Brain pericyte (primary cell): ENCODE results near the gene AHCYL2.
"Not testable (repeated sequence)": the region's sequence is repeated elsewhere in the genome, so short reads cannot be mapped to it uniquely, and the experiment has no call there.

Experiments used
- DNase-seq: peaks from one replicate; pipeline ENCODE4 v3.0.0-alpha.2; 2012; ENCODE audit warnings: low read depth, low spot score

AHCYL2 gene

DNA sequence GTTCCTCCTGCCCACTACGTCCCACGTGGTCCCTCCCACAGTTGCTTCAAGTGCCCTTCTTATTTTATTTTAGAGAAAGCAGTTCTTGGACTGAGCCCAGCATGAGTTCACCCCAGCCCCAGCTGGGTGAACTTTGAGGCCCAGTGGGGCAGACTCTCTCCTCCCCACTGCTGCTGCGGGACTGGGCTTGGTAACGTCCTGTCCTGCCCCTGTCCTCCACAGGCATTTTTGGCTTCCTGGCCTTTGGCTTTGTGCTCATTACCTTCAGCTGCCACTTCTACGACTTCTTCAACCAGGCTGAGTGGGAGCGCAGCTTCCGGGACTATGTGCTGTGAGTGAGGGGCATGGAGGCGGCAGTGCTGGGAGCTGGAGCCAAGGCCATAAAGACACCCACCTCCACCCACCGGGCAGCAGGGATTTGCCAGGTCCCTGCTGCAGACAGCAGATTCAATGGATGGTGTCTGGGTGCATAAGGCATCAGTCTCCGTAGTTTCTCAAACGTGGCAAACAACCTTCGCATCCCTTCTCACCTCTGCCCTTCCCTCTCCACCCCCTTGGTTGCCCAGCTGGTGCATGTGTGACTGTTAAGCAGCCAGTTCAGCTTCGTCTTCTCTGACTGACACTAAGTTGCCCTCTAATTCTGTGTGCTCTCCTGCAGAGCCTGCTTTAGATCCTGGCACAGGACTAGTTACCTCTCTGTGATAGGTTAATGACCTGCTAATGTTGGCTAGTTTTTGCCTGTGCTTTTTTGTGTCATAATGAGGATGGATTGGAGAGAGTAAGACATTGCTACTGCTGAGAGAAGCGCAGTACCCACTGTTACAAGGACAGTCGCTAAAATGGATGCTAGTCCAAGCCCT is 15.5 kb upstream of the AHCYL2 start:
- DNase-seq: no peak

DNA sequence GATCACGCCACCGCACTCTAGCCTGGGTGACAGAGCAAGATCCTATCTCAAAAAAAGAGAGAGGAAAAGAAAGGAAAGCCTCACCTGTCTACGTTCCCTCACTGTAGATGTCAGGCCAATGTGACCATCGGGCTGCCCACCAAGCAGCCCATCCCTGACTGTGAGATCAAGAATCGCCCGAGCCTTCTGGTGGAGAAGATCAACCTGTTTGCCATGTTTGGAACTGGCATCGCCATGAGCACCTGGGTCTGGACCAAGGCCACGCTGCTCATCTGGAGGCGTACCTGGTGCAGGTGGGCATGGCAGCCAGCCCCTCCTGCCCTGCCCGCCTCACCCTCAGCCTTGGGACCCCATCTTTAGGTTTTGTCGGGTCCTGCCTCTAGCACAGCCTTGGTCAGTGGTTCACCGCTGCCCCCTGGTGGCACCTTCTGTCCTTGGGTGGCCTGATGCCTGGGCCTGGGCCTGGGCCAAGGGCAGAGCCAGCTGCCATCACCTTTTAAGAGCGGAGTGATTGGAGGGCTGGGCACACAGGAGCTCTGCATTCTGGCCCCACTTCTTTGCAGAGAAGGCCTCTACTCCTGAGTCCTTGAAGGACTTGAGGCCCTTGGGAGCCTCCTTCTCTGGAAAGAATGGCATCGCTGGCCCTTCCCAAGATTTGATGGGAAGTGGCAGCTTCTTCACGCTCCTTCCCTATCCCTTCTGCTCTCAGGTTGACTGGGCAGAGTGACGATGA is 14.4 kb upstream of the AHCYL2 start:
- no peak for DNase-seq

DNA sequence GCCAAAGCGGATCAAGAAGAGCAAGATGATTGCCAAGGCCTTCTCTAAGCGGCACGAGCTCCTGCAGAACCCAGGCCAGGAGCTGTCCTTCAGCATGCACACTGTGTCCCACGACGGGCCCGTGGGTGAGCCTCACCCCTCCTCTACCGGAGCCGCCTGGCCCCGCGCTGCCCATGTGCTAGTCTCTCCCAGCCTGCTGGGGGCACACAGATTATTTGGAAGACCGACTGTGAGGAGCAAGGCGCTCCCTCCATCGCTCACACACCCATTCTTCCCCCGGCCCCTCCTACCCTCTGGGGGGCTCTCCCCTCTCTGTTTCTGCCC is 13.9 kb upstream of the AHCYL2 start:
- no peak for DNase-seq

DNA sequence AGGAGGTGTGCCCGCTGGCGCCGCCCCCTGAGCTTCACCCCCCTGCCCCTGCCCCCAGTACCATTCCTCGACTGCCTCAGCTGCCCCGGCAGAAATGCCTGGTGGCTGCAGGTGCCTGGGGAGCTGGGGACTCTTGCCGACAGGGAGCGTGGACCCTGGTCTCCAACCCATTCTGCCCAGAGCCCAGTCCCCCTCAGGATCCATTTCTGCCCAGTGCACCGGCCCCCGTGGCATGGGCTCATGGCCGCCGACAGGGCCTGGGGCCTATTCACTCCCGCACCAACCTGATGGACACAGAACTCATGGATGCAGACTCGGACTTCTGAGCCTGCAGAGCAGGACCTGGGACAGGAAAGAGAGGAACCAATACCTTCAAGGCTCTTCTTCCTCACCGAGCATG is 12.7 kb upstream of the AHCYL2 start:
- no peak for DNase-seq

DNA sequence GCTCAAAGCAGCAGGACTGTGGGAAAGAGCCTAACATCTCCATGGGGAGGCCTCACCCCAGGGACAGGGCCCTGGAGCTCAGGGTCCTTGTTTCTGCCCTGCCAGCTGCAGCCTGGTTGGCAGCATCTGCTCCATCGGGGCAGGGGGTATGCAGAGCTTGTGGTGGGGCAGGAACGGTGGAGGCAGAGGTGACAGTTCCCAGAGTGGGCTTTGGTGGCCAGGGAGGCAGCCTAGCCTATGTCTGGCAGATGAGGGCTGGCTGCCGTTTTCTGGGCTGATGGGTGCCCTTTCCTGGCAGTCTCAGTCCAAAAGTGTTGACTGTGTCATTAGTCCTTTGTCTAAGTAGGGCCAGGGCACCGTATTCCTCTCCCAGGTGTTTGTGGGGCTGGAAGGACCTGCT is 12.2 kb upstream of the AHCYL2 start:
- no peak for DNase-seq

DNA sequence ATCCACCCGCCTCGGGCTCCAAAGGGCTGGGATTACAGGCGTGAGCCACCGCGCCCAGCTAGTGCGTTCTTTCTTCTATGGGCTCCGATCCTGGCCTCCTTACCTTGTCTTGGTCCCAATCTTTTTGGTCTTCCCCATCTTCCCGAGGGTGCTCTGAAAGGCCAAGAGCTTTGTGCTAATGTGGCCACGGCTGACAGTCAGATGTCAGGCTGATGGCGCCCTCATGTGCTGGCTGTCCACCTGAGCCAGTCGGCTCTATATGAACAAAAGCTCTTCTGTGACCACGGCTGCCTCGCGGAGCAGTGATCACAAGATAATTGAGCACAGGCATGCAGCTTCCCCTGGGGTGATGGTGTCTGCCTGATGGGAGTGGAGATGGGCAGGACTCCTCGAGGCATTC is 11.0 kb upstream of the AHCYL2 start:
- DNase-seq: no peak

DNA sequence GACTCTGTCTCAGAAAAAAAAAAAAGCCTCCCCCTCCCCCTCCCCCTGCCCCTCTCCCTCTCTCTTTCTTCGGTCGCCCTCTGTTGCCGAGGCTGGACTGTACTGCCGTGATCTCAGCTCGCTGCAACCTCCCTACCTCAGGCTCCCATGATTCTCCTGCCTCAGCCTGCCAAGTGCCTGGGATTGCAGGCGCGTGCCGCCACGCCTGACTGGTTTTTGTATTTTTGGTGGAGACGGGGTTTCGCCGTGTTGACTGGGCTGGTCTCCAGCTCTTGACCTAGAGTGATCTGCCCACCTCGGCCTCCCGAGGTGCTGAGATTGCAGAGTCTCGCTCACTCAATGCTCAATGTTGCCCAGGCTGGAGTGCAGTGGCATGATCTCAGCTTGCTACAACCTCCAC is 9.1 kb upstream of the AHCYL2 start:
- DNase-seq: not testable (repeated sequence)

DNA sequence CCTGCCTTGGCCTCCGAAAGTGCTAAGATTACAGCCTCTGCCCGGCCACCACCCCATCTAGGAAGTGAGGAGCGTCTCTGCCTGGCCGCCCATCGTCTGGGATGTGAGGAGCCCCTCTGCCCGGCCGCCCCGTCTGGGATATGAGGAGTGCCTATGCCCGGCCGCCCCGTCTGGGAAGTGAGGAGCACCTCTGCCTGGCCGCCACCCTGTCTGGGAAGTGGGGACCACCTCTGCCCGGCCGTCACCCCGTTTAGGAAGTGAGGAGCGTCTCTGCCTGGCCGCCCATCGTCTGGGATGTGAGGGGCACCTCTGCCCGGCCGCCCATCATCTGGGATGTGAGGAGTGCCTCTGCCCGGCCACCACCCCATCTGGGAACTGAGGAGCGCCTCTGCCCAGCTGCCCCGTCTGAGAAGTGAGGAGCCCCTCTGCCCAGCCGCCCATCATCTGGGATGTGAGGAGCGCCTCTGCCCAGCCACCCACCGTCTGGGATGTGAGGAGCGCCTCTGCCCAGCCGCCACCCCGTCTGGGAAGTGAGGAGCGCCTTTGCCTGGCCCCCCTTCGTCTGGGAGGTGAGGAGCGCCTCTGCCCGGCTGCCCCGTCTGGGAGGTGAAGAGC is 8.6 kb upstream of the AHCYL2 start:
- not testable (repeated sequence) for DNase-seq

DNA sequence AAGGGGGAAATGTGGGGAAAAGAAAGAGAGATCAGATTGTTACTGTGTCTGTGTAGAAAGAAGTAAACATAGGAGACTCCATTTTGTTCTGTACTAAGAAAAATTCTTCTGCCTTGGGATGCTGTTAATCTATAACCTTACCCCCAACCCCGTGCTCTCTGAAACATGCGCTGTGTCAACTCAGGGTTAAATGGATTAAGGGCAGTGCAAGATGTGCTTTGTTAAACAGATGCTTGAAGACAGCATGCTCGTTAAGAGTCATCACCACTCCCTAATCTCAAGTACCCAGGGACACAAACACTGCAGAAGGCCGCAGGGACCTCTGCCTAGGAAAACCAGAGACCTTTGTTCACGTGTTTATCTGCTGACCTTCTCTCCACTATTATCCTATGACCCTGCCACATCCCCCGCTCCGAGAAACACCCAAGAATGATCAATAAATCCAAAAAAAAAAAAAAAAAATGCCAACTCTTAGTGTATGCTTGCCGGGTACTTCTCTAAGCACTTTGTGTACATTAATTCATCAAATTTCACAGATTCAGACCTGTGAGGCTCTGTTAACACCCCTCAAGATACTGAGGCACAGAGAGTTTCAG is 7.9 kb upstream of the AHCYL2 start:
- DNase-seq: not testable (repeated sequence)

DNA sequence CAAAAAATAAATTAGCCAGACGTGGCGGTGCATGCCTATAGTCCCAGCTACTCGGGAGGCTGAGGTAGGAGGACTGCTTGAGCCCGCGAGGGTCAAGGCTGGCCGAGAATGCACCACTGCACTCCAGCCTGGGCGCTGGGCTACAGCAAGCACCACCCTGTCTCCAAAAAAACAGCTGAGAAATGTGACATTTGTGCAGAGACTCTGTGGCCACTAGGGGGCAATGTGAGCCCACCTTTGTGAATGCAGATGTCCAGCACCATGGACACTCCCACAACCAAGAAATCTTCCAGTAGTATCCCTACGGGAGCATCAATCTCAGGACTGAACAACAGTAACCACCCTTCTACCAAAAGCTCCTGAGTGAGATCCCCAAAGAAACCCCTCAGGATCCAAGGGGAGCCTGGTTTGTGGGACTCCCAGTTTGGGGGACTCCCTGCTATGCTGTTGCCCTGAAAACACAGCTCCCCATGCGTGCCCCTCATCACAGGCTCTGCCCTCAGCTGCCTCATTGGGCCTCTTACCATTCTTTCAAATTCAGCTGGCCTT is 6.2 kb upstream of the AHCYL2 start:
- no peak for DNase-seq

DNA sequence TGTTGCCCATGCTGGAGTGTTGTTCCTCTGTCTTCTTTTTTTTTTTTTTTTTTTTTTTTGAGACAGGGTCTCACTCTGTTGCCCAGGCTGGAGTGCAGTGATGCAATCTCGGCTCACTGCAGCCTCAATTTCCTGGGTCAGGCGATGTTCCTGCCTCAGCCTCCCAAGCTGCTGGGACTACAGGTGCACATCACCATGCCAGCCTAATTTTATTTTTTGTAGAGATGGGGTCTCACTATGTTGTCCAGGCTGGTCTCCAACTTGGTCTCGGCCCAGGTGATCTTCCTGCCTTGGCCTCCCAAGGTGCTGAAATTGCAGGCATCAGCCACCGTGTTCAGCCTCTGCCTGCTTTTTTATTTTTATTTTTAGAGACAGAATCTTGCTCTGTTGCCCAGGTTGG is 5.7 kb upstream of the AHCYL2 start:
- not testable (repeated sequence) for DNase-seq

DNA sequence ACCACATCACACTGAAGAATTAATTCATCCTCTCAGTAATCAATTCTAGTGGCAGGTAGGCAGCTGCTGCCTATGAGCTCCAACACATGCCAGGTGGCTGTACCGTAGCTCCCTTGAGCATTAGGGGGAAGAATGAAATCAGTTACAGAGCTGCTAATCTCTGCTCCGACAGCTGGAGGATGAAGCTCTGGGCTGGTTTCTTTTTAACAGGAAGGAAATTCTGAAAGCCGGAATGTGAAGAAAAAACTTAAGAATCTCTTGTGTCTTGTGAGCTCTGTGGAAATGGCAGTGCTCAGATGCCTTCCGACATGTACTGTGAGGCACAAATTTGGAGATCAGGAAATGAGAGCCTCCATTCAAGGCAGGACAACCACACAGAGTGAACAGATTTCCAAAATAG is 2.8 kb upstream of the AHCYL2 start:
- DNase-seq: no peak

DNA sequence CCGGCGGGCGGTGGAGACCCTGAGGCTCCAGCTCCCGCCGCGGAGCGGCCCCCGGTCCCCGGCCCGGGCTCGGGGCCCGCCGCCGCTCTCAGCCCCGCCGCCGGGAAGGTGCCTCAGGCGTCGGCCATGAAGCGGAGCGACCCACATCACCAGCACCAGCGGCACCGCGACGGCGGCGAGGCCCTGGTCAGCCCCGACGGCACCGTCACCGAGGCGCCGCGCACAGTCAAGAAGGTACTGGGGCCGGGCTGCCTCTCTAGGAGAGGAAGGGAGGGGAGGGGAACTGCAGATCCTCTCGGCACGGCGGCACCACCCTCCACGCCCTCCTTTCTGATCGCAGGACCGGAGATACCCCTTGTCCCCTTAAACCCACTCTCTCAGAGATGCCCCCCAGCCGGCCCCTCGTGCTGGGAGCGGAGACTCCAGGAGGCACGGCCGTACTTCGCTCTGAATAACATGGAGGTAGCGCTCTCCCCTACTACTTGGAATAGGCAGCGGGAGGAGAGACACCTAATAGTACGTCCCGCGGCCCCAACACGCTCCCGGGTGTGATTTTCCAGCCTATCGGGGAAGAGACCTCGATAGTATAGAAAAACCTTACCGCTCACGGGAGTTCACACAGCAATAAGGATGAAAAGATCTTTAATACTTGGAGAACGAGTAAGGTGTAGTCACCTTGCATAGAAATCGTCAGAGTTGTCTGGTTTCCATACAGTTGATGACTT is 538 bp downstream of the AHCYL2 start:
- no peak for DNase-seq

DNA sequence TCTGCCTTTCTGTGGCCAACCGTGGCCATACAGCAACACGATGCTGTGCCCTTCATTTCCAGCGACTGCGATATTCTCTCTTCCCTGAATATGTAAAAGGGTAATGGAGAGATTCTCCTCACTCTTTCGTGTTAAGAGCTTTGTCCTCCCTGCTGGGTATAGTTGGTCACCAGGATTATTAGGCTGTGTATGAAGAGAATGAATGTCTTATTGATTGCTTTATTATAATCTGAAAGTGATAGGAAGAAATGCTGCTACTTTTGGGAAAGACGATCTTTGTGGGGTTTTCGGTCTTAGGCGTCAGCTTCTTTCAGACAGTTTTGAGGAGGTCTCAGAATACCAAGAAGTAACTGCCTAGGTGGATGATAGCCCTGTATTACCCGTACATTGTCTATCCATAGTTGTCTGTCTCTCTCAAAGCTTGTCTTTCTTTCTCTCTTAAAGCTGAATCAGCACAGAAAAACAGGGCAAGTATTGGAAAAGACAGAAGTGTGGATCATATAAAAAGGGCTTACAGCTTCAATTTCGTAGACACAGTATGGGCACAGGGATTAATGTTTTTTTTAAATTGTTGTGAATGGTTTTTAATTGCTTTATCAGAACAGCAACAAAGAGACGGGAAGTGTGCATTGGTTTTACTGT is 1.2 kb downstream of the AHCYL2 start:
- no peak for DNase-seq

DNA sequence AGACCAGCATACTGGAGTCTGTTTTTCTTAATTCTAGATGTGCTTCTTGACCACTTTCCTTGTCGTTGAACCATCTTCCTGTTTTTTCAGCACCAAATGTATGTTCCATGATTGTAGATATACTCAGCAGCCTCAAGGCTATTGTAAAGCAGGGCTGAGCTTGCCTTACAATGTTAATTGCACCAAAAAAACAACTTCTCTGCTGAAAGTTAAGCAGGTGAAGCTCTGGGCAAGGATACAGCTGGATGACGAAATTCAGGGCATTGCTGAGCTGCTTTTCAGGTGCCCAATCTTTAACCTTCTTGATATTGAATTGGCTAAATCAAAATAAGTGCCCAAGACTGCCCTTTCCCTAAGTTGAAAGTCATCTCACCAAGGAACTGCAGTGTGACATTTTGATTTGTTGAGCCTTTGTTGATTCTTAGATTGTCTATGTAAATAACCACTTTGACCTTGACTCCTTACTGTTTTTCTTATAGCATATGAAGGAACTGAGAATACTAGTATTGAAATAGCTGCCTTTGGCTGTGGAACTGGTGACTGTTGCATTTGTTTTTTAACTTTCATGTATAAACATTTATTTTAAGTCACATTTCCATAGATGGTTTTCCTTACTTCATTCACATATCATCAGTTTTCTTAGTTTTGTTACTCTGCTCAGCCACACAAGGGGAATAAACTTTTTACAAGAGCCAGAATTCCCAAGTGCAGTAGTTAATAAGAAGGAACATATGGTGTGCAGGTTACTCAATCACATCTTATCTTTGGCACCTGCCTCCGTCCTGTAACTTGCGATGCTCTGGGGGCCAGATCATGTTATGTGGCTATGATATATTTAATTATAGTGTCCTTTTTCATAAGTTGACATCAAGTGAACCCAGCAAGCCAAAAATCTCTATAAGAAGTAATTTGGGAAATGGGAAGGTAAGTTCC is 3.1 kb downstream of the AHCYL2 start:
- DNase-seq: no peak

DNA sequence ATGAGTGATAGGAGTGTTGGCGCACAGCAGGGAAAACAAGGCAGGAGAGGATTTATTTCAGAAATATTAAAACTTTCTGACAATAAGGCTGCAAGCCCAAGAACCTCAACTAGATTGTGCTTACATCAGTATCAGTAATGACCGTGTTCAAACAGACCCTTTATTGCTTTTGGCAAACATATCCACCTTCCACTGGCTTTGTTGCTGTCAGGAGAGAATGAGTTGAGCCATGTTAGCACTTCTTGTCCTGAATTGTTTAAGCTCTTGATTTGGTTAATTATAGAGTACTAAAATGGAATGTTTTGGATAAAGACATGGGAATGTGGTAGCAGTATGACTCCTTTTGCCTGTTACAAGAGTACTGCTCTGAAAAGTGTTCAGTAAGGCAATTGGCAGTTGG is 3.8 kb downstream of the AHCYL2 start:
- no peak for DNase-seq

DNA sequence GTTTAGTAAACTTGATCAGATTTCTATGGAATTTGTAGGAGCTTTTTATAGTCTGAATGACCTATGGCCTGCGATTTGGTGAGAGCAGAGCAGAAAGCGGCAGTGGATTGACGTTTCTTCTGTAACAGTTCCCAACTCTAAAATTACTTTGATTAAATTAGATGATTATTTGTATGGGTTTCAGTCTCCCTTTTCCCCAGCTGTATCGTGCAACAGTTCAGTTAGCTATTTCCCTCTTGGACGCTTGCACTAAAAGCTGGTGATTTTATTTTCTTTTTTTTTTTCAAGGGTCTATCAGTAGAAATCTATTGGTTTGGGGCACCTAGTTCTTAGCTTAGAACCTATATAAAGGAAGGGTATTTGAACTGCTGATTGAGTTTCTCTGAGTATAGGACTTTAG is 6.8 kb downstream of the AHCYL2 start:
- no peak for DNase-seq

DNA sequence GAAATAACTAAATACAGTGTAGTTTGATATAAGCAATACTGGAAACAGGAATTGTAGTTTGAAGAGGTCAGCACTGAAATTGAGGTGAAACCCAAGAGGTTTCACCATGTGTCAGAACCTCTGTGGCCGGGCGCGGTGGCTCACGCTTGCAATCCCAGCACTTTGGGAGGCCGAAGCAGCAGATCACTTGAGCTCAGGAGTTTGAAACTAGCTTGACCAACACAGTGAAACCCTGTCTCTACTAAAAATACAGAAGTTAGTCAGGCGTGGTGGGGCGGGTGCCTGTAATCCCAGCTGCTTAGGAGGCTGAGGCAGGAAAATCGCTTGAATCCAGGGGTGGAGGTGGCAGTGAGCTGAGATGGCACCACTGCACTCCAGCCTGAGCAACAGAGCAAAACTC is 13.7 kb downstream of the AHCYL2 start:
- no peak for DNase-seq

DNA sequence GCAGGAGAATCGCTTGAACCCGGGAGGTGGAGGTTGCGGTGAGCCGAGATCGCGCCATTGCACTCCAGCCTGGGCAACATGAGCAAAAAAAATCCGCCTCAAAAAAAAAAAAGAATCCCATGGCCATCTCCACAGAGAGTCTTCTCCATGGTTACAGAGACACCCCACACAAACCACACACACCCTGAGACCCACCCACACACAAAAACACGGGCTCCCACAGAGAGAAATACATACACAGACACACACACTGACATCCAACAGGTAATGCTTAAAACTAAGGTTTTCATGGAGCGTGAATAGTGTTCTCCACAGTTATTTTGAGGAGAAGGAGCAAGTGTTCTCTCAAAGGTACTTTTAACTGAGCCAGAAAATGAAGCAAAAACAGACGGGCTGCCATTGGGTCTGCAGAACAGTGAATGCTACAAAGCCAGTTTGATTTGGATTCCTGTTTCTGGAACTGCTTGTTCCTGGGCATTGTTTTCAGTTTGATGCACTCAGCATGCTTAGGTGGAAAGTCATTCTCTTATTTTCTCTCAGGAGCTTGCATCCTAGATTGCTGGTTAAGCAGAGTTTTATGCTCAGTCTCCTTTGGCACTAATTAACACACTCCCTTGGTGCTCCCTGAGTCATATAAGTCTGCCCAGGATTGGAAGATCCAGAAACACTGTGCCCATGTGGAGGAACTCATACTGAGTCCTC is 15.4 kb downstream of the AHCYL2 start:
- no peak for DNase-seq
